OCI-LY1 (cell line): ENCODE data around the gene CYTL1.
A peak's percentile ranks its signal among the peaks of the same experiment; 100 is the strongest.

Experiments
- H2AFZ ChIP-seq: fragments of 200-600 bp; sonication (generic), shearing (Covaris generic); 2 replicates; pipeline ENCODE4 v1.6.0; 2014; ENCODE audit warnings: antibody characterized with exemption, mild to moderate bottlenecking, low read length
- H3F3A ChIP-seq: fragments of 200-600 bp; sonication (generic), shearing (Covaris generic); 2 replicates; pipeline ENCODE4 v1.6.0; 2014; ENCODE audit warnings: mild to moderate bottlenecking, antibody characterized with exemption, low read length, moderate library complexity; ENCODE audit not compliant: insufficient read depth
- H3K27ac ChIP-seq: fragments of 200-600 bp; sonication (generic); 2 replicates; pipeline ENCODE4 v1.5.1; 2014; ENCODE audit warnings: low read length, mixed run types, mild to moderate bottlenecking, low read depth; ENCODE audit not compliant: poor library complexity, severe bottlenecking
- H3K27me3 ChIP-seq: fragments of 200-600 bp; sonication (generic); 2 replicates; pipeline ENCODE4 v1.6.0; 2014; ENCODE audit warnings: antibody characterized with exemption, mild to moderate bottlenecking, low read length, moderate library complexity; ENCODE audit not compliant: insufficient read depth
- H3K36me3 ChIP-seq: fragments of 200-600 bp; sonication (generic); 2 replicates; pipeline ENCODE4 v1.6.1; 2014; ENCODE audit warnings: mild to moderate bottlenecking, antibody characterized with exemption, low read length, moderate library complexity, mixed read lengths; ENCODE audit not compliant: insufficient read depth
- H3K4me1 ChIP-seq: fragments of 200-600 bp; sonication (generic); 2 replicates; pipeline ENCODE4 v1.5.1; 2014; ENCODE audit warnings: mild to moderate bottlenecking, low read length, moderate library complexity; ENCODE audit not compliant: insufficient read depth, severe bottlenecking
- H3K4me2 ChIP-seq: fragments of 200-600 bp; sonication (generic), shearing (Covaris generic); 2 replicates; pipeline ENCODE4 v1.6.1; 2014; ENCODE audit warnings: low read length
- H3K4me3 ChIP-seq: fragments of 200-600 bp; sonication (generic); 2 replicates; pipeline ENCODE4 v1.5.1; 2014; ENCODE audit warnings: low read length, low read depth, mild to moderate bottlenecking, mixed read lengths; ENCODE audit not compliant: poor library complexity, severe bottlenecking
- H3K79me2 ChIP-seq: fragments of 200-600 bp; shearing (Covaris generic); 2 replicates; pipeline ENCODE4 v1.6.1; 2016; ENCODE audit warnings: mixed run types, low read length, mixed read lengths; ENCODE audit not compliant: insufficient read depth
- H3K9ac ChIP-seq: fragments of 200-600 bp; sonication (generic), shearing (Covaris generic); 2 replicates; pipeline ENCODE4 v1.6.1; 2014; ENCODE audit warnings: mild to moderate bottlenecking, low read length, mixed read lengths
- H3K9me2 ChIP-seq: fragments of 200-600 bp; sonication (generic), shearing (Covaris generic); 2 replicates; pipeline ENCODE4 v1.6.1; 2014; ENCODE audit warnings: low read depth, mild to moderate bottlenecking, low read length, mixed read lengths
- H3K9me3 ChIP-seq: fragments of 200-600 bp; shearing (Covaris generic); 2 replicates; pipeline ENCODE4 v1.6.1; 2014; ENCODE audit warnings: low read length, mixed read lengths
- H4K20me1 ChIP-seq: fragments of 200-600 bp; sonication (generic), shearing (Covaris generic); 2 replicates; pipeline ENCODE4 v1.6.0; 2016; ENCODE audit warnings: mild to moderate bottlenecking, low read length; ENCODE audit not compliant: insufficient read depth
- CTCF ChIP-seq: fragments of 200-600 bp; sonication (generic), shearing (Covaris generic); IDR thresholded peaks from 2 replicates; pipeline ENCODE4 v1.5.1; 2017; ENCODE audit warnings: mild to moderate bottlenecking, antibody characterized with exemption, low read length, moderate library complexity, mixed read lengths
- EZH2 ChIP-seq: fragments of 200-600 bp; sonication (generic), shearing (Covaris generic); IDR thresholded peaks from 2 replicates; pipeline ENCODE4 v1.8.0; 2017; ENCODE audit warnings: borderline replicate concordance, mixed run types, mild to moderate bottlenecking, antibody characterized with exemption, low read length, moderate library complexity, mixed read lengths

CYTL1 gene

GRCh38 chr4:5032813-5033212, 13.6 kb upstream of the CYTL1 start:
- H3K27me3 ChIP-seq: no peaks in the 10 kb centered on the region
- no peaks in the 10 kb centered on the region for H3K9me3 ChIP-seq
- H2AFZ ChIP-seq: no peak overlapping the region
- H3F3A ChIP-seq: no peaks in the 10 kb centered on the region
- H4K20me1 ChIP-seq: no peaks in the 10 kb centered on the region
- H3K36me3 ChIP-seq: no peaks in the 10 kb centered on the region
- no peak overlapping the region for H3K4me2 ChIP-seq
- H3K9ac ChIP-seq: no peak overlapping the region
- H3K79me2 ChIP-seq: no peaks in the 10 kb centered on the region
- TF ChIP-seq EZH2 (no peak), CTCF (no peak)
- H3K9me2 ChIP-seq: no peaks in the 10 kb centered on the region
- H3K4me3 ChIP-seq: no peak overlapping the region
- H3K27ac ChIP-seq: peak overlapping the region; percentile 41
- peaks cover 24% of the 10 kb centered on the region for H3K4me1 ChIP-seq

GRCh38 chr4:5030927-5031326, 11.7 kb upstream of the CYTL1 start:
- no peaks in the 10 kb centered on the region for H3K9me3 ChIP-seq
- TF ChIP-seq EZH2: no peak
- no peak for TF ChIP-seq CTCF
- peaks cover 18% of the 10 kb centered on the region for H3K4me1 ChIP-seq
- H2AFZ ChIP-seq: no peak overlapping the region
- no peaks in the 10 kb centered on the region for H3F3A ChIP-seq
- H3K27me3 ChIP-seq: no peaks in the 10 kb centered on the region
- no peak overlapping the region for H3K4me3 ChIP-seq
- H3K9ac ChIP-seq: no peak overlapping the region
- H3K4me2 ChIP-seq: no peak overlapping the region
- H3K36me3 ChIP-seq: no peaks in the 10 kb centered on the region
- no peaks in the 10 kb centered on the region for H4K20me1 ChIP-seq
- H3K9me2 ChIP-seq: no peaks in the 10 kb centered on the region
- H3K79me2 ChIP-seq: no peaks in the 10 kb centered on the region
- H3K27ac ChIP-seq: no peak overlapping the region

GRCh38 chr4:5030221-5030620, 11.0 kb upstream of the CYTL1 start:
- no peaks in the 10 kb centered on the region for H3K79me2 ChIP-seq
- no peaks in the 10 kb centered on the region for H3K36me3 ChIP-seq
- no peaks in the 10 kb centered on the region for H4K20me1 ChIP-seq
- H3K4me1 ChIP-seq: peaks cover 18% of the 10 kb centered on the region
- no peak overlapping the region for H3K27ac ChIP-seq
- no peaks in the 10 kb centered on the region for H3K27me3 ChIP-seq
- H3K9ac ChIP-seq: no peak overlapping the region
- no peak overlapping the region for H3K4me3 ChIP-seq
- no peak overlapping the region for H2AFZ ChIP-seq
- H3K9me2 ChIP-seq: no peaks in the 10 kb centered on the region
- H3K4me2 ChIP-seq: no peak overlapping the region
- H3K9me3 ChIP-seq: no peaks in the 10 kb centered on the region
- H3F3A ChIP-seq: no peaks in the 10 kb centered on the region
- TF ChIP-seq EZH2 (no peak), CTCF (no peak)
